Skeletal muscle tissue (tissue), 4 donors: ENCODE measurements around the gene SAP30BP. TPM values are rescaled to one million over a fixed set of nuclear protein-coding genes. Genes with fewer than 3 reads are reported as not detected.
A peak's percentile ranks its signal among the peaks of the same experiment; 100 is the strongest.

Experiments
- H3K27ac ChIP-seq: one replicate; pipeline ENCODE4 v1.7.0; 2013; ENCODE audit warnings: mild to moderate bottlenecking, low read depth, low read length, inconsistent platforms
- H3K27me3 ChIP-seq, 3 donors: one replicate each; pipeline ENCODE4 v1.7.0; 2013; ENCODE audit warnings: low read length in 3 of 3; ENCODE audit not compliant: control insufficient read depth in 3 of 3, insufficient read depth in 3 of 3
- H3K36me3 ChIP-seq, 3 donors: one replicate each; pipeline ENCODE4 v1.7.0; 2013; ENCODE audit warnings: low read length in 3 of 3; ENCODE audit not compliant: control insufficient read depth in 3 of 3, insufficient read depth in 3 of 3
- H3K4me1 ChIP-seq, 3 donors: one replicate each; pipeline ENCODE4 v1.7.0; 2013; ENCODE audit warnings: low read length in 3 of 3, mild to moderate bottlenecking in 3 of 3; ENCODE audit not compliant: control insufficient read depth in 3 of 3, insufficient read depth in 3 of 3
- H3K4me3 ChIP-seq, 3 donors: one replicate each; pipeline ENCODE4 v1.7.0; 2013; ENCODE audit warnings: low read length in 3 of 3
- H3K9ac ChIP-seq, 3 donors: one replicate each; pipeline ENCODE4 v1.7.0; 2013; ENCODE audit warnings: low read length in 3 of 3, mild to moderate bottlenecking in 3 of 3, moderate library complexity in 2 of 3, low read depth in 1 of 3
- H3K9me3 ChIP-seq, 3 donors: one replicate each; pipeline ENCODE4 v1.7.0; 2013; ENCODE audit warnings: low read length in 3 of 3; ENCODE audit not compliant: control insufficient read depth in 3 of 3
- total RNA-seq: library from RNA; depleted of rRNA; stranded (reverse); fragments of >200 nt; gene quantifications from one replicate; pipeline ENCODE4 v1.2.3, GENCODE V29; 2014
- donor health status: Osteomylitis.

Gene SAP30BP
- 36.5 TPM for total RNA-seq

GRCh38 chr17:75666959-75667790, at the start of gene SAP30BP, which contains the start of gene RECQL5:
TSS of gene SAP30BP (plus strand) at chr17:75667338. CDS start at chr17:75667373, 35 bp downstream.
TSS of gene RECQL5 (minus strand) at chr17:75667154. CDS start at chr17:75666557, 597 bp downstream.
- Histone ChIP-seq H3K4me3 (peak within 1 kb of the TSS; percentile 98 to 100 (median 100)), H3K9ac (peak within 1 kb of the TSS; percentile 93 to 96 (median 95)), H3K27me3 (no peaks in the 10 kb centered on the region), H3K9me3 (no peaks in the 10 kb centered on the region), H3K36me3 (peaks cover 30 to 39% (median 35%) of the 10 kb centered on the region in 3 donors), H3K27ac (peak within 1 kb of the TSS; percentile 88), H3K4me1 (peaks cover 14 to 28% (median 21%) of the 10 kb centered on the region in 3 donors)

- peaks cover 0 to 14% (median 8%) of the 10 kb centered on the region in 3 donors for H3K27me3 ChIP-seq
- no peaks in the 10 kb centered on the region for H3K9me3 ChIP-seq
- H3K36me3 ChIP-seq: peaks cover 6 to 23% (median 11%) of the 10 kb centered on the region in 3 donors
- H3K27ac ChIP-seq: no peak overlapping the region
- H3K9ac ChIP-seq: no peak overlapping the region
- H3K4me3 ChIP-seq: no peak overlapping the region
- no peaks in the 10 kb centered on the region for H3K4me1 ChIP-seq
Observed at GRCh38 chr17:75617675-75618074, 49.5 kb upstream of the SAP30BP start.

GRCh38 chr17:75619506-75620431, 47.4 kb upstream of the SAP30BP start:
- H3K27ac ChIP-seq: no peak overlapping the region
- no peak overlapping the region for H3K9ac ChIP-seq
- H3K4me1 ChIP-seq: peaks cover 0 to 8% (median 6%) of the 10 kb centered on the region in 3 donors
- H3K27me3 ChIP-seq: peaks cover 0 to 14% (median 8%) of the 10 kb centered on the region in 3 donors
- peaks cover 8 to 22% (median 10%) of the 10 kb centered on the region in 3 donors for H3K36me3 ChIP-seq
- H3K4me3 ChIP-seq: no peak overlapping the region
- H3K9me3 ChIP-seq: no peaks in the 10 kb centered on the region

- peaks cover 0 to 8% (median 6%) of the 10 kb centered on the region in 3 donors for H3K4me1 ChIP-seq
- peaks cover 10 to 31% (median 10%) of the 10 kb centered on the region in 3 donors for H3K36me3 ChIP-seq
- H3K9me3 ChIP-seq: no peaks in the 10 kb centered on the region
- peaks cover 0 to 14% (median 8%) of the 10 kb centered on the region in 3 donors for H3K27me3 ChIP-seq
- H3K9ac ChIP-seq: no peak overlapping the region
- H3K27ac ChIP-seq: no peak overlapping the region
- no peak overlapping the region for H3K4me3 ChIP-seq
Observed at GRCh38 chr17:75621489-75621888, 45.6 kb upstream of the SAP30BP start.

- Histone ChIP-seq H3K9me3 (no peaks in the 10 kb centered on the region), H3K4me3 (no peak overlapping the region), H3K36me3 (peaks cover 13 to 35% (median 14%) of the 10 kb centered on the region in 3 donors), H3K27me3 (peaks cover 0 to 14% (median 8%) of the 10 kb centered on the region in 3 donors), H3K4me1 (peaks cover 0 to 8% (median 6%) of the 10 kb centered on the region in 3 donors), H3K27ac (no peak overlapping the region), H3K9ac (no peak overlapping the region)
Observed at GRCh38 chr17:75622076-75622475, 45.1 kb upstream of the SAP30BP start.

- Histone ChIP-seq H3K9me3 (no peaks in the 10 kb centered on the region), H3K27me3 (peaks cover 0 to 12% (median 8%) of the 10 kb centered on the region in 3 donors), H3K9ac (no peak overlapping the region), H3K4me3 (no peak overlapping the region), H3K27ac (no peak overlapping the region), H3K4me1 (peaks cover 0 to 8% (median 6%) of the 10 kb centered on the region in 3 donors), H3K36me3 (peaks cover 12 to 38% (median 17%) of the 10 kb centered on the region in 3 donors)
Observed at GRCh38 chr17:75622771-75623273, 44.3 kb upstream of the SAP30BP start.

- H3K9me3 ChIP-seq: no peaks in the 10 kb centered on the region
- H3K4me3 ChIP-seq: no peak overlapping the region
- peaks cover 0 to 8% (median 6%) of the 10 kb centered on the region in 3 donors for H3K4me1 ChIP-seq
- peak overlapping the region in 1 of 3 donors; percentile 33 for H3K9ac ChIP-seq
- H3K27ac ChIP-seq: no peak overlapping the region
- peaks cover 13 to 34% (median 16%) of the 10 kb centered on the region in 3 donors for H3K36me3 ChIP-seq
- peaks cover 0 to 10% (median 4%) of the 10 kb centered on the region in 3 donors for H3K27me3 ChIP-seq
Observed at GRCh38 chr17:75623386-75623785, 43.8 kb upstream of the SAP30BP start.

- Histone ChIP-seq H3K36me3 (peaks cover 15 to 27% (median 16%) of the 10 kb centered on the region in 3 donors), H3K9me3 (no peaks in the 10 kb centered on the region), H3K9ac (peak overlapping the region in 1 of 3 donors; percentile 16), H3K4me1 (peaks cover 0 to 8% (median 6%) of the 10 kb centered on the region in 3 donors), H3K4me3 (no peak overlapping the region), H3K27me3 (peaks cover 0 to 10% (median 4%) of the 10 kb centered on the region in 3 donors), H3K27ac (no peak overlapping the region)
Observed at GRCh38 chr17:75624021-75624420, 43.1 kb upstream of the SAP30BP start.

- H3K9me3 ChIP-seq: no peaks in the 10 kb centered on the region
- peaks cover 12 to 26% (median 16%) of the 10 kb centered on the region in 3 donors for H3K36me3 ChIP-seq
- H3K27me3 ChIP-seq: peaks cover 0 to 4% (median 4%) of the 10 kb centered on the region in 3 donors
- no peak overlapping the region for H3K9ac ChIP-seq
- H3K27ac ChIP-seq: no peak overlapping the region
- peaks cover 0 to 8% (median 6%) of the 10 kb centered on the region in 3 donors for H3K4me1 ChIP-seq
- no peak overlapping the region for H3K4me3 ChIP-seq
Observed at GRCh38 chr17:75624714-75625345, 42.3 kb upstream of the SAP30BP start.
